ENCODE results near the gene CADM3. TPM values are rescaled to one million over a fixed set of nuclear protein-coding genes. Genes with fewer than 3 reads are reported as not detected.
A peak's percentile ranks its signal among the peaks of the same experiment; 100 is the strongest.

CADM3 gene, protein sequence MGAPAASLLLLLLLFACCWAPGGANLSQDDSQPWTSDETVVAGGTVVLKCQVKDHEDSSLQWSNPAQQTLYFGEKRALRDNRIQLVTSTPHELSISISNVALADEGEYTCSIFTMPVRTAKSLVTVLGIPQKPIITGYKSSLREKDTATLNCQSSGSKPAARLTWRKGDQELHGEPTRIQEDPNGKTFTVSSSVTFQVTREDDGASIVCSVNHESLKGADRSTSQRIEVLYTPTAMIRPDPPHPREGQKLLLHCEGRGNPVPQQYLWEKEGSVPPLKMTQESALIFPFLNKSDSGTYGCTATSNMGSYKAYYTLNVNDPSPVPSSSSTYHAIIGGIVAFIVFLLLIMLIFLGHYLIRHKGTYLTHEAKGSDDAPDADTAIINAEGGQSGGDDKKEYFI
- 0.32 and 0.39 TPM in 2 replicates for total RNA-seq
- 0.26 TPM for total RNA-seq (2013)
- polyA plus RNA-seq, result 0.32 and 0.33 TPM in 2 replicates
- polyA minus RNA-seq, result 0.34 and 0.50 TPM in 2 replicates

- H3K4me3 ChIP-seq (ENCODE audit: control extremely low read depth in 1 of 5, extremely low read depth in 1 of 5, insufficient read depth in 1 of 5, low read depth in 2 of 5, low read length in 4 of 5), result peak within 1 kb of the TSS in 3 of 5 experiments; percentile 26 to 44 (median 27)
- no peaks in the 10 kb centered on the region for H3K36me3 ChIP-seq (replicated peaks in 1 of 2; ENCODE audit: control extremely low read depth in 1 of 2, control insufficient read depth in 1 of 2, extremely low read depth in 1 of 2, insufficient read depth in 2 of 2, low read length in 1 of 2)
- H3K27ac ChIP-seq (ENCODE audit: low read length in 2 of 2), result no peak within 1 kb of the TSS
- H2AFZ ChIP-seq (ENCODE audit: insufficient read depth, low read depth, low read length, poor library complexity, severe bottlenecking), result peak within 1 kb of the TSS; percentile 43
- DNase-seq, result no peak
- TF ChIP-seq EZH2 (IDR thresholded peaks at IDR 0.05; ENCODE audit: borderline replicate concordance, insufficient read depth, low read depth, low read length, poor library complexity, severe bottlenecking), result no peak
- TF ChIP-seq, protein P1, sequence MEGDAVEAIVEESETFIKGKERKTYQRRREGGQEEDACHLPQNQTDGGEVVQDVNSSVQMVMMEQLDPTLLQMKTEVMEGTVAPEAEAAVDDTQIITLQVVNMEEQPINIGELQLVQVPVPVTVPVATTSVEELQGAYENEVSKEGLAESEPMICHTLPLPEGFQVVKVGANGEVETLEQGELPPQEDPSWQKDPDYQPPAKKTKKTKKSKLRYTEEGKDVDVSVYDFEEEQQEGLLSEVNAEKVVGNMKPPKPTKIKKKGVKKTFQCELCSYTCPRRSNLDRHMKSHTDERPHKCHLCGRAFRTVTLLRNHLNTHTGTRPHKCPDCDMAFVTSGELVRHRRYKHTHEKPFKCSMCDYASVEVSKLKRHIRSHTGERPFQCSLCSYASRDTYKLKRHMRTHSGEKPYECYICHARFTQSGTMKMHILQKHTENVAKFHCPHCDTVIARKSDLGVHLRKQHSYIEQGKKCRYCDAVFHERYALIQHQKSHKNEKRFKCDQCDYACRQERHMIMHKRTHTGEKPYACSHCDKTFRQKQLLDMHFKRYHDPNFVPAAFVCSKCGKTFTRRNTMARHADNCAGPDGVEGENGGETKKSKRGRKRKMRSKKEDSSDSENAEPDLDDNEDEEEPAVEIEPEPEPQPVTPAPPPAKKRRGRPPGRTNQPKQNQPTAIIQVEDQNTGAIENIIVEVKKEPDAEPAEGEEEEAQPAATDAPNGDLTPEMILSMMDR (IDR thresholded peaks at IDR 0.05), result no peak
- peak within 1 kb of the TSS; percentile 36 for H3K9ac ChIP-seq (ENCODE audit: low read length)
- peaks cover 0 to 42% (median 26%) of the 10 kb centered on the region in 4 experiments for H3K27me3 ChIP-seq (replicated peaks in 1 of 4; ENCODE audit: control extremely low read depth in 1 of 4, control insufficient read depth in 3 of 4, insufficient read depth in 4 of 4, low read length in 3 of 4)
- H3K4me2 ChIP-seq (replicated peaks; ENCODE audit: low read depth, low read length, poor library complexity, severe bottlenecking), result peak within 1 kb of the TSS; percentile 71
- intact Hi-C loops (cut with micrococcal nuclease), result no loop called here
- peaks cover 22% of the 10 kb centered on the region for H3K4me1 Mint-ChIP-seq
- no peak within 1 kb of the TSS for H3K27ac Mint-ChIP-seq
- no peaks in the 10 kb centered on the region for H3K79me2 ChIP-seq (ENCODE audit: control insufficient read depth, insufficient read depth, low read length)
- peak within 1 kb of the TSS; percentile 76 for H3K4me3 Mint-ChIP-seq
- no peaks in the 10 kb centered on the region for H3K9me3 Mint-ChIP-seq (ENCODE audit: insufficient read depth)
- ChIA-PET CTCF (interaction anchor here (1.3 kb wide), 1 partner anchor 44 kb away, joined by 3 read pairs; no protein-coding TSS in a partner anchor), POLR2A (no interaction called here)
- WGBS (ENCODE audit: insufficient coverage), result 12% methylated on average over 17 of the region's 29 CpGs
- H3K9me3 ChIP-seq (ENCODE audit: control extremely low read depth in 1 of 3, control insufficient read depth in 2 of 3, insufficient read depth in 1 of 3, low read length in 2 of 3), result peaks cover 0 to 3% (median 0%) of the 10 kb centered on the region in 3 donors
- peaks cover 13 to 19% of the 10 kb centered on the region in 2 donors for H3K4me1 ChIP-seq (ENCODE audit: control insufficient read depth in 2 of 2, insufficient read depth in 2 of 2, low read length in 2 of 2)
- no peak for ATAC-seq (ENCODE audit: low read depth)
- peaks cover 30% of the 10 kb centered on the region for H3K27me3 Mint-ChIP-seq
- H4K20me1 ChIP-seq (ENCODE audit: control insufficient read depth, insufficient read depth, low read length, poor library complexity, severe bottlenecking), result peaks cover 9% of the 10 kb centered on the region
These were observed at the start of gene CADM3 for GRCh38 chr1:159171254-159171687. CADM3 (plus strand) TSS chr1:159171615; CDS start chr1:159171766, 151 bp downstream.
